Neutrophil (primary cell): ENCODE results near the gene ERBB3.
"Not testable (repeated sequence)": the region's sequence is repeated elsewhere in the genome, so short reads cannot be mapped to it uniquely, and the experiment has no call there.

ENCODE experiments used
- H3K27ac ChIP-seq: fragments of 200-600 bp; sonication (generic); 2 replicates; pipeline ENCODE4 v1.5.1; 2016; ENCODE audit warnings: mild to moderate bottlenecking, moderate library complexity
- H3K27me3 ChIP-seq: fragments of 200-600 bp; sonication (generic); 2 replicates; pipeline ENCODE4 v1.6.0; 2016; ENCODE audit warnings: mild to moderate bottlenecking
- H3K36me3 ChIP-seq: fragments of 200-600 bp; sonication (generic); 2 replicates; pipeline ENCODE4 v1.5.1; 2017
- H3K4me1 ChIP-seq, 2 experiments: fragments of 200-600 bp in 1 of 2; sonication (generic) in 1 of 2; 1 replicate in 1 of 2; 2 replicates in 1 of 2; pipeline versions ENCODE4 v1.5.1 to v1.6.1; 2013 to 2016; ENCODE audit warnings: low read depth in 1 of 2, low read length in 1 of 2, mild to moderate bottlenecking in 1 of 2, moderate library complexity in 1 of 2; ENCODE audit not compliant: control insufficient read depth in 1 of 2, insufficient read depth in 1 of 2
- H3K4me3 ChIP-seq, 2 experiments: fragments of 200-600 bp in 1 of 2; sonication (generic) in 1 of 2; 1 replicate in 1 of 2; 2 replicates in 1 of 2; pipeline ENCODE4 v1.5.1; 2013 to 2016; ENCODE audit warnings: low read depth in 1 of 2, low read length in 1 of 2, mild to moderate bottlenecking in 1 of 2, moderate library complexity in 1 of 2
- H3K9me3 ChIP-seq: fragments of 200-600 bp; sonication (generic); 2 replicates; pipeline ENCODE4 v1.5.1; 2016
- CTCF ChIP-seq: fragments of 200-600 bp; sonication (generic); IDR thresholded peaks from 2 replicates; pipeline ENCODE4 v1.5.1; 2016; ENCODE audit warnings: antibody characterized with exemption

ERBB3 gene

DNA sequence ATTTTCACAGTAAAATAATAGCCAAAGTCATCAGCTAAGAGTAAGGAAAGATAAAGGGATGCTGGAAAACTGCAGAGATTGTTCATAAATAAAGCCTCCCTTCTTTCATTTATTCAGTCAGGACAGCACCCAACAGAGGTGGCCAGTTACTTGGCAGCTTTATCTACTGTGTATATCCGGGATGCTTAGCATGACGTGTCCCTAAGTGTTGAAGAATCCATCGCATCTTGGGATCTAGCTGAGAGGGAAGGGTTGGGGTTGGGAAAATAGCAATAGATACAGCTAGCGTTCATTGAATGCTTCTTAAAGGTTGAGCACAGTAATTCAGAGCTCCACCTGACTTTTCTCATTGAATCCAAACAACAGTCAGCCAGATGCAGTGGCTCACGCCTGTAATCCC, 5.6 kb upstream of the ERBB3 start:
- TF ChIP-seq CTCF, result no peak
- Histone ChIP-seq H3K4me3 (no peak overlapping the region), H3K4me1 (peaks cover 6 to 8% of the 10 kb centered on the region in 2 experiments), H3K27ac (no peak overlapping the region), H3K9me3 (no peaks in the 10 kb centered on the region), H3K27me3 (peaks cover 32% of the 10 kb centered on the region), H3K36me3 (no peaks in the 10 kb centered on the region)

DNA sequence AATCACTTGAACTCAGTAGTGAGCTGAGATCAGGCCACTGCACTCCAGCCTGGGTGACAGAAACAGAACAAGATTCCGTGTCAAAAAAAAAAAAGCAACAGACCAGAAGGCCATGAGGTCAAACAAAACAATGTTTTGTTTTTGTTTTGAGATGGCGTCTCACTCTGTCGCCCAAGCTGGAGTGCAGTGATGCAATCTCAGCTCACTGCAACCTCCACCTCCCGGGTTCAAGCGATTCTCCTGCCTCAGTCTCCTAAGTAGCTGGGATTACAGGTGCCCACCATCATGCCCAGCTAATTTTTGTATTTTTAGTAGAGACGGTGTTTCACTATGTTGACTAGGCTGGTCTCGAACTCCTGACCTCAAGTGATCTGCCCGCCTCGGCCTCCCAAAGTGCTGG, 2.0 kb upstream of the ERBB3 start:
- H3K36me3 ChIP-seq, H3K4me3 ChIP-seq, H3K27ac ChIP-seq, H3K9me3 ChIP-seq: not testable (repeated sequence)
- Histone ChIP-seq H3K27me3 (peaks cover 68% of the 10 kb centered on the region), H3K4me1 (peaks cover 17 to 19% of the 10 kb centered on the region in 2 experiments)

- TF ChIP-seq CTCF, result no peak
- peaks cover 72% of the 10 kb centered on the region for H3K27me3 ChIP-seq
- no peak overlapping the region for H3K4me3 ChIP-seq
- no peaks in the 10 kb centered on the region for H3K36me3 ChIP-seq
- H3K9me3 ChIP-seq, result no peaks in the 10 kb centered on the region
- H3K27ac ChIP-seq, result no peak overlapping the region
- H3K4me1 ChIP-seq, result peaks cover 17 to 19% of the 10 kb centered on the region in 2 experiments
These were observed 1.5 kb upstream of the ERBB3 start for GRCh38 chr12:56078427-56078826.

DNA sequence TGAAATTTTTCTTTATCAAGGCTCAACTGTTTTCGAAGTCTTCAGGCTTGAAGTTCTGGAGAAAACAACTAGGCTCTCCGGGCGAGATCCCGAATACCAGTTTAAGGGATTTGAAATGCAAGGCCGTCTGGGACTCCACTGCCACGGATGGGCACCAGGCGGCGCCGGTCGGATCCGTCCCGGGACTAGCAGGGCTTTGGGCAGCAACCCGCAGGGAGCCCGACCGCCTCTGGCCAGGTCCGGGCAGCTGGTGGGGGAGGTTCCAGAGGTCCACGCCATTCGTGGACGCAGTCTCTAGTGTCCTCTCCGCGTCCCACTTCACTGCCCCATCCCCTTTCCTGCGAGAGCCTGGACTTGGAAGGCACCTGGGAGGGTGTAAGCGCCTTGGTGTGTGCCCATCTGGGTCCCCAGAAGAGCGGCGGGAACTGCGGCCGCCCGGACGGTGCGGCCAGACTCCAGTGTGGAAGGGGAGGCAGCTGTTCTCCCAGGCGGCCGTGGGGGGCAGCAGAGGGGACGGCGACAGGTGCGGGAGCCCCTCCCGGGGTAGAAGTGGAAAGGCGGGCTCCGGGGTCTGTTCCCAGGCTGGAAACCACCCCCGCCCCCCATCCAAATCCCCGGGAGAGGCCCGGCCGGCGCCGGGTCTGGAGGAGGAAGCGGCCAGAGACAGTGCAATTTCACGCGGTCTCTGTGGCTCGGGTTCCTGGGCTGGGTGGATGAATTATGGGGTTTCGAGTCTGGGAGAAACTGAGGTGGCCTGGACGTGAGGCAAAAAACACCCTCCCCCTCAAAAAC, 838 bp upstream of the ERBB3 start:
- Histone ChIP-seq H3K4me3 (peak overlapping the region; percentile 44 to 58), H3K27ac (no peak overlapping the region), H3K9me3 (no peaks in the 10 kb centered on the region), H3K36me3 (no peaks in the 10 kb centered on the region), H3K4me1 (peaks cover 17 to 19% of the 10 kb centered on the region in 2 experiments), H3K27me3 (peaks cover 77% of the 10 kb centered on the region)
- no peak for TF ChIP-seq CTCF

- peak overlapping the region in 1 of 2 experiments; percentile 58 for H3K4me3 ChIP-seq
- H3K27me3 ChIP-seq, result peaks cover 80% of the 10 kb centered on the region
- TF ChIP-seq CTCF, result no peak
- H3K27ac ChIP-seq, result no peak overlapping the region
- H3K9me3 ChIP-seq, result no peaks in the 10 kb centered on the region
- peaks cover 17 to 19% of the 10 kb centered on the region in 2 experiments for H3K4me1 ChIP-seq
- H3K36me3 ChIP-seq, result no peaks in the 10 kb centered on the region
These were observed 682 bp downstream of the ERBB3 start for GRCh38 chr12:56080556-56081138.
